OCI-LY3 (cell line): ENCODE measurements around the gene PTPRN2.
"Not testable (repeated sequence)": the region's sequence is repeated elsewhere in the genome, so short reads cannot be mapped to it uniquely, and the experiment has no call there.

ENCODE experiments used
- H2AFZ ChIP-seq: fragments of 200-600, 300-600 bp; shearing (Covaris generic); 2 replicates; pipeline ENCODE4 v1.6.0; 2014; ENCODE audit warnings: antibody characterized with exemption, low read depth, low read length
- H3K27ac ChIP-seq: fragments of 200-600, 300-600 bp; sonication (generic); 2 replicates; pipeline ENCODE4 v1.5.1; 2014; ENCODE audit warnings: mild to moderate bottlenecking, low read length, moderate library complexity, mixed read lengths
- H3K27me3 ChIP-seq: fragments of 200-600, 300-600 bp; sonication (generic); 2 replicates; pipeline ENCODE4 v1.6.1; 2014; ENCODE audit warnings: low read depth, low read length, mixed read lengths
- H3K36me3 ChIP-seq: fragments of 200-600, 300-600 bp; sonication (generic); replicated peaks from 2 replicates; pipeline ENCODE3; 2014; ENCODE audit warnings: low read depth, low read length, mixed read lengths
- H3K4me1 ChIP-seq: fragments of 300-600, 200-600 bp; sonication (generic); 2 replicates; pipeline ENCODE4 v1.6.1; 2014; ENCODE audit warnings: low read length, mixed read lengths
- H3K4me2 ChIP-seq: fragments of 200-600, 300-600 bp; sonication (generic); 2 replicates; pipeline ENCODE4 v1.6.1; 2014; ENCODE audit warnings: low read length, mixed read lengths
- H3K4me3 ChIP-seq: fragments of 300-600, 200-600 bp; sonication (generic); 2 replicates; pipeline ENCODE4 v1.5.1; 2014; ENCODE audit warnings: antibody characterized with exemption, mild to moderate bottlenecking, low read length, moderate library complexity
- H3K79me2 ChIP-seq: fragments of 300-600, 200-600 bp; shearing (Covaris generic); 2 replicates; pipeline ENCODE4 v1.6.1; 2014; ENCODE audit warnings: mild to moderate bottlenecking, low read length, mixed read lengths
- H3K9ac ChIP-seq: fragments of 300-600, 200-600 bp; shearing (Covaris generic); 2 replicates; pipeline ENCODE4 v1.6.0; 2014; ENCODE audit warnings: mild to moderate bottlenecking, low read length, moderate library complexity
- H3K9me3 ChIP-seq: fragments of 200-600, 300-600 bp; shearing (Covaris generic); 2 replicates; pipeline ENCODE4 v1.6.1; 2014; ENCODE audit warnings: low read length, mixed read lengths; ENCODE audit not compliant: insufficient read depth
- H4K20me1 ChIP-seq: fragments of 200-600, 300-600 bp; sonication (generic); 2 replicates; pipeline ENCODE4 v1.6.1; 2016; ENCODE audit warnings: low read length, mixed read lengths; ENCODE audit not compliant: insufficient read depth
- EZH2phosphoT487 ChIP-seq: fragments of 200-600 bp; shearing (Covaris generic); IDR thresholded peaks from 2 replicates; pipeline ENCODE4 v1.6.1; 2018; ENCODE audit warnings: antibody characterized with exemption, mixed run types, low read depth
- TF ChIP-seq, protein P1 (sequence below): fragments of 200-600, 300-600 bp; sonication (generic); IDR thresholded peaks from 2 replicates; pipeline ENCODE4 v1.5.1; 2014; ENCODE audit warnings: antibody characterized with exemption, low read length, low read depth

PTPRN2 gene

GRCh38 chr7:158037211-158037610 is 550.4 kb downstream of the PTPRN2 start:
- no peak overlapping the region for H2AFZ ChIP-seq
- H3K27me3 ChIP-seq = no peaks in the 10 kb centered on the region
- H3K79me2 ChIP-seq = no peaks in the 10 kb centered on the region
- peaks cover 7% of the 10 kb centered on the region; the same call in 1 of the 2 replicates for H3K9me3 ChIP-seq
- no peaks in the 10 kb centered on the region for H3K4me1 ChIP-seq
- no peak overlapping the region for H3K4me3 ChIP-seq
- no peak overlapping the region for H3K9ac ChIP-seq
- H3K36me3 ChIP-seq = no peaks in the 10 kb centered on the region
- no peak overlapping the region for H3K27ac ChIP-seq
- no peak overlapping the region for H3K4me2 ChIP-seq
- no peaks in the 10 kb centered on the region for H4K20me1 ChIP-seq
- no peak for TF ChIP-seq EZH2phosphoT487
- TF ChIP-seq, protein P1, sequence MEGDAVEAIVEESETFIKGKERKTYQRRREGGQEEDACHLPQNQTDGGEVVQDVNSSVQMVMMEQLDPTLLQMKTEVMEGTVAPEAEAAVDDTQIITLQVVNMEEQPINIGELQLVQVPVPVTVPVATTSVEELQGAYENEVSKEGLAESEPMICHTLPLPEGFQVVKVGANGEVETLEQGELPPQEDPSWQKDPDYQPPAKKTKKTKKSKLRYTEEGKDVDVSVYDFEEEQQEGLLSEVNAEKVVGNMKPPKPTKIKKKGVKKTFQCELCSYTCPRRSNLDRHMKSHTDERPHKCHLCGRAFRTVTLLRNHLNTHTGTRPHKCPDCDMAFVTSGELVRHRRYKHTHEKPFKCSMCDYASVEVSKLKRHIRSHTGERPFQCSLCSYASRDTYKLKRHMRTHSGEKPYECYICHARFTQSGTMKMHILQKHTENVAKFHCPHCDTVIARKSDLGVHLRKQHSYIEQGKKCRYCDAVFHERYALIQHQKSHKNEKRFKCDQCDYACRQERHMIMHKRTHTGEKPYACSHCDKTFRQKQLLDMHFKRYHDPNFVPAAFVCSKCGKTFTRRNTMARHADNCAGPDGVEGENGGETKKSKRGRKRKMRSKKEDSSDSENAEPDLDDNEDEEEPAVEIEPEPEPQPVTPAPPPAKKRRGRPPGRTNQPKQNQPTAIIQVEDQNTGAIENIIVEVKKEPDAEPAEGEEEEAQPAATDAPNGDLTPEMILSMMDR = no peak

- TF ChIP-seq EZH2phosphoT487 = no peak
- TF ChIP-seq, protein P1 = no peak
- Histone ChIP-seq H3K27me3 (no peaks in the 10 kb centered on the region), H3K36me3 (no peaks in the 10 kb centered on the region), H3K4me2 (no peak overlapping the region), H3K79me2 (no peaks in the 10 kb centered on the region), H3K4me3 (no peak overlapping the region), H3K4me1 (no peaks in the 10 kb centered on the region), H3K27ac (no peak overlapping the region), H3K9me3 (peaks cover 7% of the 10 kb centered on the region; the same call in 1 of the 2 replicates), H4K20me1 (no peaks in the 10 kb centered on the region), H3K9ac (no peak overlapping the region), H2AFZ (no peak overlapping the region)
Measured at GRCh38 chr7:158035343-158035742, 552.3 kb downstream of the PTPRN2 start.

DNA sequence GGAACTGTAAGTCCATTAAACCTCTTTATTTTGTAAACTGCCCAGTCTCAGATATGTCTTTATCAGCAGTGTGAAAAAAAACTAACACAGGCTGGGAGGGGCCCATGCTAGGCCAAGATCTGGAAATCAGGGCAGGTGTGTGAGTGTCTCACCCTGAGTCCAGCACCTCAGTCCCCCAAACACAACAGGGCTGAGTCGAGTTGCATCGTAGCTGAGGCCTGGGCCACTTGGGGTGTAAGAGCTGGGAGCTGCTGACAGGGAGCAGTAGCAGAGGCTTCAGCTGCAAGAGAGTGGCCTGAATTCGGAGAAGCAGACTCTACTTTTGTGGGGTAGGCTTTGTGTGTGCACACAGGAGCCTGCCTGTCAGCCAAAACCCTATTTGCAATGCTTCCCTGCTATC is 553.1 kb downstream of the PTPRN2 start:
- no peak overlapping the region for H3K27ac ChIP-seq
- H3K9me3 ChIP-seq = peaks cover 7% of the 10 kb centered on the region; the same call in 1 of the 2 replicates
- H4K20me1 ChIP-seq = no peaks in the 10 kb centered on the region
- H3K4me3 ChIP-seq = no peak overlapping the region
- no peaks in the 10 kb centered on the region for H3K4me1 ChIP-seq
- TF ChIP-seq EZH2phosphoT487 = no peak
- TF ChIP-seq, protein P1 = no peak
- H2AFZ ChIP-seq = no peak overlapping the region
- no peak overlapping the region for H3K4me2 ChIP-seq
- H3K36me3 ChIP-seq = no peaks in the 10 kb centered on the region
- H3K27me3 ChIP-seq = no peaks in the 10 kb centered on the region
- no peak overlapping the region for H3K9ac ChIP-seq
- H3K79me2 ChIP-seq = no peaks in the 10 kb centered on the region

DNA sequence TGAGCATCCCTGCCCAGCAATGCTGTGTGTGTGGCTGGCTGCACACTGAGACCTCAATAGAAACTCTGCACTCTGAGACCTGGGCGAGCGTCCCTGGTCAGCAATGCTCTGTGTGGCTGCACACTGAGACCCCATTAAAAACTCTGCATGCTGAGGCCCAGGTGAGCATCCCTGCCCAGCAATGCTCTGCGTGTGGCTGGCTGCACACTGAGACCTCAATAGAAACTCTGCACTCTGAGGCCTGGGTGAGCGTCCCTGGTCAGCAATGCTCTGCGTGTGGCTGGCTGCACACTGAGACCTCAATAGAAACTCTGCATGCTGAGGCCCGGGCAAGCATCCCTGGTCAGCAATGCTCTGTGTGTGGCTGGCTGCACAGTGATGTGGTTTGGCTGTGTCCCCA is 553.7 kb downstream of the PTPRN2 start:
- H3K4me1 ChIP-seq, H3K36me3 ChIP-seq, H4K20me1 ChIP-seq, H3K9ac ChIP-seq, H2AFZ ChIP-seq, H3K4me2 ChIP-seq, H3K27me3 ChIP-seq, H3K9me3 ChIP-seq, H3K27ac ChIP-seq, H3K79me2 ChIP-seq, H3K4me3 ChIP-seq: not testable (repeated sequence)

- TF ChIP-seq, protein P1 = no peak
- no peak for TF ChIP-seq EZH2phosphoT487
- Histone ChIP-seq H2AFZ (no peak overlapping the region), H3K9ac (no peak overlapping the region), H3K4me2 (no peak overlapping the region), H3K4me1 (no peaks in the 10 kb centered on the region), H4K20me1 (no peaks in the 10 kb centered on the region), H3K27ac (no peak overlapping the region), H3K4me3 (no peak overlapping the region), H3K79me2 (no peaks in the 10 kb centered on the region), H3K27me3 (no peaks in the 10 kb centered on the region), H3K36me3 (no peaks in the 10 kb centered on the region), H3K9me3 (no peaks in the 10 kb centered on the region)
Measured at GRCh38 chr7:158033196-158033595, 554.4 kb downstream of the PTPRN2 start.
